Measurements from ENCODE around the gene TTC9B. TPM values are rescaled to one million over a fixed set of nuclear protein-coding genes. Genes with fewer than 3 reads are reported as not detected.

Gene TTC9B
- total and polyA plus RNA-seq, 2 donors = 0.13 to 0.21 TPM

GRCh38 chr19:40255619-40256166, 37.5 kb upstream of the TTC9B start:
- DNase-seq (ENCODE audit: extremely low spot score) = no peak
- Histone ChIP-seq H3K4me3 (ENCODE audit: low read depth, low read length) (no peak overlapping the region), H3K27ac (ENCODE audit: low read depth) (no peak overlapping the region), H3K4me1 (ENCODE audit: insufficient read depth) (no peaks in the 10 kb centered on the region), H3K36me3 (ENCODE audit: insufficient read depth) (no peaks in the 10 kb centered on the region)
- WGBS = 94% methylated on average over 3 of the region's 3 CpGs

- no peak for DNase-seq (ENCODE audit: extremely low spot score)
- WGBS = 94% methylated on average over 16 of the region's 16 CpGs
- Histone ChIP-seq H3K4me1 (ENCODE audit: insufficient read depth) (no peaks in the 10 kb centered on the region), H3K4me3 (ENCODE audit: low read depth, low read length) (no peak overlapping the region), H3K36me3 (ENCODE audit: insufficient read depth) (no peaks in the 10 kb centered on the region), H3K27ac (ENCODE audit: low read depth) (no peak overlapping the region)
Observed at GRCh38 chr19:40254714-40255418, 36.7 kb upstream of the TTC9B start.

GRCh38 chr19:40253611-40254092, 35.5 kb upstream of the TTC9B start:
- Histone ChIP-seq H3K36me3 (ENCODE audit: insufficient read depth) (no peaks in the 10 kb centered on the region), H3K4me1 (ENCODE audit: insufficient read depth) (no peaks in the 10 kb centered on the region), H3K4me3 (ENCODE audit: low read depth, low read length) (no peak overlapping the region), H3K27ac (ENCODE audit: low read depth) (no peak overlapping the region)
- WGBS = 62% methylated on average over 8 of the region's 8 CpGs
- DNase-seq (ENCODE audit: extremely low spot score) = no peak

GRCh38 chr19:40252395-40252794, 34.2 kb upstream of the TTC9B start:
- no peaks in the 10 kb centered on the region for H3K36me3 ChIP-seq (ENCODE audit: insufficient read depth)
- 78% methylated on average over 7 of the region's 7 CpGs for WGBS

GRCh38 chr19:40251991-40252390, 33.8 kb upstream of the TTC9B start:
- WGBS = 74% methylated on average over 4 of the region's 4 CpGs
- Histone ChIP-seq H3K36me3 (ENCODE audit: insufficient read depth) (no peaks in the 10 kb centered on the region), H3K27ac (ENCODE audit: low read depth) (no peak overlapping the region), H3K4me3 (ENCODE audit: low read depth, low read length) (no peak overlapping the region), H3K4me1 (ENCODE audit: insufficient read depth) (no peaks in the 10 kb centered on the region)
- no peak for DNase-seq (ENCODE audit: extremely low spot score)

More at GRCh38 chr19:40252395-40252794, 34.2 kb upstream of the TTC9B start:
- no peak overlapping the region for H3K4me3 ChIP-seq (ENCODE audit: low read depth, low read length)
- H3K27ac ChIP-seq (ENCODE audit: low read depth) = no peak overlapping the region
- DNase-seq (ENCODE audit: extremely low spot score) = no peak
- H3K4me1 ChIP-seq (ENCODE audit: insufficient read depth) = no peaks in the 10 kb centered on the region

- Histone ChIP-seq H3K27ac (ENCODE audit: low read depth) (no peak overlapping the region), H3K4me1 (ENCODE audit: insufficient read depth) (no peaks in the 10 kb centered on the region), H3K36me3 (ENCODE audit: insufficient read depth) (no peaks in the 10 kb centered on the region), H3K4me3 (ENCODE audit: low read depth, low read length) (no peak overlapping the region)
- DNase-seq (ENCODE audit: extremely low spot score) = no peak
Observed at GRCh38 chr19:40251244-40251643, 33.1 kb upstream of the TTC9B start.

- DNase-seq (ENCODE audit: extremely low spot score) = no peak
- Histone ChIP-seq H3K4me3 (ENCODE audit: low read depth, low read length) (no peak overlapping the region), H3K36me3 (ENCODE audit: insufficient read depth) (no peaks in the 10 kb centered on the region), H3K27ac (ENCODE audit: low read depth) (no peak overlapping the region), H3K4me1 (ENCODE audit: insufficient read depth) (no peaks in the 10 kb centered on the region)
- 87% methylated on average over 11 of the region's 11 CpGs for WGBS
Observed at GRCh38 chr19:40249781-40250180, 31.6 kb upstream of the TTC9B start.

GRCh38 chr19:40249201-40249600, 31.0 kb upstream of the TTC9B start:
- 80% methylated on average over 10 of the region's 10 CpGs for WGBS
- DNase-seq (ENCODE audit: extremely low spot score) = no peak
- no peak overlapping the region for H3K27ac ChIP-seq (ENCODE audit: low read depth)
- no peaks in the 10 kb centered on the region for H3K36me3 ChIP-seq (ENCODE audit: insufficient read depth)
- H3K4me1 ChIP-seq (ENCODE audit: insufficient read depth) = no peaks in the 10 kb centered on the region
- no peak overlapping the region for H3K4me3 ChIP-seq (ENCODE audit: low read depth, low read length)

GRCh38 chr19:40247735-40248262, 29.6 kb upstream of the TTC9B start:
- Histone ChIP-seq H3K4me1 (ENCODE audit: insufficient read depth) (no peaks in the 10 kb centered on the region), H3K27ac (ENCODE audit: low read depth) (no peak overlapping the region), H3K36me3 (ENCODE audit: insufficient read depth) (no peaks in the 10 kb centered on the region), H3K4me3 (ENCODE audit: low read depth, low read length) (no peak overlapping the region)
- 87% methylated on average over 12 of the region's 12 CpGs for WGBS
- DNase-seq (ENCODE audit: extremely low spot score) = no peak

- Histone ChIP-seq H3K4me3 (ENCODE audit: low read depth, low read length) (no peak overlapping the region), H3K27ac (ENCODE audit: low read depth) (no peak overlapping the region), H3K36me3 (ENCODE audit: insufficient read depth) (no peaks in the 10 kb centered on the region), H3K4me1 (ENCODE audit: insufficient read depth) (no peaks in the 10 kb centered on the region)
- no peak for DNase-seq (ENCODE audit: extremely low spot score)
- WGBS = 87% methylated on average over 6 of the region's 6 CpGs
Observed at GRCh38 chr19:40247178-40247577, 29.0 kb upstream of the TTC9B start.

GRCh38 chr19:40246292-40247073, 28.3 kb upstream of the TTC9B start:
- Histone ChIP-seq H3K4me3 (ENCODE audit: low read depth, low read length) (no peak overlapping the region), H3K36me3 (ENCODE audit: insufficient read depth) (peaks cover 2% of the 10 kb centered on the region), H3K4me1 (ENCODE audit: insufficient read depth) (no peaks in the 10 kb centered on the region), H3K27ac (ENCODE audit: low read depth) (no peak overlapping the region)
- 93% methylated on average over 16 of the region's 16 CpGs for WGBS
- no peak for DNase-seq (ENCODE audit: extremely low spot score)

- H3K27ac ChIP-seq (ENCODE audit: low read depth) = no peak overlapping the region
- H3K4me1 ChIP-seq (ENCODE audit: insufficient read depth) = no peaks in the 10 kb centered on the region
- no peak for DNase-seq (ENCODE audit: extremely low spot score)
- WGBS = 83% methylated on average over 9 of the region's 9 CpGs
- peaks cover 3% of the 10 kb centered on the region for H3K36me3 ChIP-seq (ENCODE audit: insufficient read depth)
- no peak overlapping the region for H3K4me3 ChIP-seq (ENCODE audit: low read depth, low read length)
Observed at GRCh38 chr19:40245506-40246128, 27.4 kb upstream of the TTC9B start.

- no peak for DNase-seq (ENCODE audit: extremely low spot score)
- Histone ChIP-seq H3K4me1 (ENCODE audit: insufficient read depth) (no peaks in the 10 kb centered on the region), H3K36me3 (ENCODE audit: insufficient read depth) (peaks cover 3% of the 10 kb centered on the region), H3K4me3 (ENCODE audit: low read depth, low read length) (no peak overlapping the region), H3K27ac (ENCODE audit: low read depth) (no peak overlapping the region)
- 58% methylated on average over 12 of the region's 12 CpGs for WGBS
Observed at GRCh38 chr19:40244579-40245317, 26.6 kb upstream of the TTC9B start.
